ENCODE results near the gene SYNGR2.

SYNGR2 gene

DNA sequence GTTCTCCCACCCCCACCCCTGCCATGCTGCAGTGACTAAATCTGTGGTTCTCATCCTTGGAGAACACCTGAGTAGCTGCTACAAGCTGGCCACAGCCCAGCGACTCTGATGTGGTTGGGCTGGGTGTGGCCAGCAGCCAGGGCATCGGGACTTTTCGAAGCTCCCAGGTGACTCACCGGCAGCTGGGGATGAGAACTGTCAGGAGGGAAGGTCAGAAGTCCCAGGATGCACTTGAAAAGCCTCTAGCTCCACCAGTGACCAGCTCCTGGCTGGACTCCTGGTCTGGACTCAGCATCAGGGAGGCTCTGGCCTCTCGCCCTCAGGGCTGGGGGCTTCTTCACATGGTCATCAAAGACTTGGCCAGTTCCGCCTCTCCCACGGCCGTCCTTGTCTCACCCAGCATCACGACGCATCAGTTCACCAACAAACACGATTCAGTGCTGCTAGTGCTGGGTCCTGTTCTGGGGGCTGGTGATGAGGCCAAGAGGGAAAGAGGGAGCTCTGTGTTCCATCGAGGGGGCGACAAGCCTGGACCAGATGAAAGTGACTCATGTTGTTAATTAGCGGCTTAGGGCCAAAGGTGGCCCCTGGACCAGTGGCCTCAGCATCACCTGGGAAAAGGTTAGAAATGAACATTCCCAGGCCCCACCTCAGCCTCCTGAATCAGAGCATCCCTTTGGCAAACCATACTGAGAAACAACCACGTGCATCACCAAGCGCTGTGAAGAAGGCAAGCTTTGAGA is 26.1 kb upstream of the SYNGR2 start:
- DNase-seq (ENCODE audit: low read depth, low spot score), result peak; percentile 72

DNA sequence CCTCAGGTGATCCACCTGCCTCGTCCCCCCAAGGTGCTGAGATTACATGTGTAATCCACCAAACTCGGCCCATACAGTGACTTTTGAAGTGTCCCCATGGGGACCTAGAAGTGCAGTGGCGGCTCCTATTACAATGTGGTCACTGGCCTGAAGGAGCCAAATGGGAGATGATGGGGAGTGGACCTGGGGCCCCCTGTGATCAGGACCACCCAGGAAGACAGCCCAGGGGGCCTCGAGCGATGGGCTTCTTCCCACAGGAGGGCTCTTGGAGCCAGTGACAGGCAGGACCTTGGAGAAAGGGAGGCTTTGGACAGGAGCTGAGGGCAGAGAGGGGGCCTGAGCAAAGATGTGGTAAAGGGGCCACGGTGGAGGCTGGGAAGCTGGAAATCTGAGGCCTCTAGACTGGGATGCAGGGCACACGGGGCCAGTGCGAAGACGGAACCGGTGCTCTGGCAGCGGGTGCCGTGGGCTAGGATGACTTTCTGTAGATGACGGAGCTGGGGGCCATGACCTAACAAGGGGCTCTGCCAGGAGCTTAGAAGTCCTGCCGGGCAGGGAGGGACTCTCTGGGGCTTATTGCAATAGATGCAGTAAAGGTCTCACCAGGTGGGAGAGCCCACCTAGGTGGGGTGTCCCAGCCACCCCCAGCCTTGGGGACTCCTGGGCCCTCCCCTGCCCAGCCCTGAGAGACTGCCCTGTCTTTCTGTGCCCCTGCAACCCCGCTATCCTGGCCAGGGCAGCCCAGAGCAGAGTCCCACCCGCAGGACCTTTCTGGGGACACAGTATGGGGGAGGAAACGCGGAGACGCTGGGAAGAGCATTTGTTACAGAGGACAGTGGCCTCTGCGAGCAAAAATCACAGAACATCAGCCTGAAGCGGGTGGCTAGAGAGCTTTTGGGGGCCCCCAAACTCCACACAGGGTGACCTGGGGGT is 24.9 kb upstream of the SYNGR2 start:
- no peak for DNase-seq (ENCODE audit: low read depth, low spot score)

DNA sequence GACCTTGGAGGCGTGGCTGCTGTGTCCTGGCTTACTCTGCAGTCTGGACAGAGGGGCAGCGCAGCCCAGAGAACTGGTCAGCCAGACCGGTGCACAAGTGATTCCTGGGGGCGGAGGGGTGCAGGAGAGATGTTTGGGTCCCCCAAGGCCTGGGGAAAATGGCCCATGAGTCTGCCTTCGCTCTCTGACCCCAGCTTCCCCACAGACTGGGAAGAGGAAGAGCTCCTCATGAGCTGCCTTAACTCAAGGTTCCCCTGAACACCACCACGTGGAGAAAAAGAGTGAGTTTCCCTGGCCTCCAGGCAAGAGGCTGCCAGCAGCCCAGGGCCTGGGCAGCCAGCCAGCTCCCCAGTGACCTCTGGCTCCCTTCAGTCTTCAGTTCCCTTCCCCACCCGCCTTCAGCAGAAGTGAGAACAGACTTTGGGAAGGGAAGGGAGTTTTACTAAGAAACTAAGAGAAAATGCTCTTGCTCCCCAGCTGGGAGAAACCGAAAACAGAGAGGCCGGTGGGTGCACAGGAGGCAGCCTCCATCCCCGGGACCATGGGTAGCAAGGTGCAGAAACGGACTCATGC is 24.1 kb upstream of the SYNGR2 start:
- no peak for DNase-seq (ENCODE audit: low read depth, low spot score)

DNA sequence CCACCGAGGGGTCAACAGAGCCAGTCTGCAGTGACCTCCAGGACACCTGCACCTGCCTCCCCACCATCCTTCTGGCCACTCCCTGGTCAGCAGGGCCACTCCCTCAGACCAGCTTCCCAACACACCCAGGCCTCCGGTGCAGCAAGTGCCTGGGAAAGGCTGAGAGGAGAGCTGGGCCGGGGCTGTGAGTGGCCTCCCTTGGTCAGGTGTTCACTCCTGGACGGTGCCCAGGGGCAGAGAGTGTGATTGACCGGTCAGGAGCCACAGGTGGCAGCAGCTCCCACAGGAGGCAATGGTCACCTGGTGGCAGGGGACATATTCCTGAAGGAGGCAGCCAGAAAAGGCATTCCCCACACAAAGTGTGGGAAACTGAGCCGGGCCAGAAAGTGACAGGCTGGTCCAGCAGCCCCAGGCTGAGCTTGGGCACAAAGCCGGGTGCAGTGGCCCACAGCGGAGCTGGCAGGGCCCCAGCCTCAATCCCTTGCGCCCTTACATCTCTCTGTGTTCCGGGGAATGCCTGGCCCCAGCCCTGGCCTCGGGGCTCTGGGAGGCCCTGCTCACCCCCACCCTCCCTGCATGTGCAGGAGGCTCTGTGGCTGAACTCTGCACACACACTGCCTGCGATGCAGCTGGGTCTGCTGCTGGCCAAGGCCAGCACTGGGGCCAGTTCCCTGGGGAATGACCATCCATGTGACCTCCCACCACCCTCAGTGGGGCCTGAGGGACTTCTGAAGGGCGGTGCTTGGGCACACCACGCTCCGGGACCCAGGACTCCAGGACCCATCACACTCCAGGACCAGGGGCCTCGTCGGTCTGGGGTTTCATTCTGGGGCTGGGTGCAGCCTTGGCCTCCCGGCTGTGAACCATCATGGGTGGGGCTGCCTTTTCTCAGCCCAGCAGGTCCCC is 23.4 kb upstream of the SYNGR2 start:
- no peak for DNase-seq (ENCODE audit: low read depth, low spot score)

DNA sequence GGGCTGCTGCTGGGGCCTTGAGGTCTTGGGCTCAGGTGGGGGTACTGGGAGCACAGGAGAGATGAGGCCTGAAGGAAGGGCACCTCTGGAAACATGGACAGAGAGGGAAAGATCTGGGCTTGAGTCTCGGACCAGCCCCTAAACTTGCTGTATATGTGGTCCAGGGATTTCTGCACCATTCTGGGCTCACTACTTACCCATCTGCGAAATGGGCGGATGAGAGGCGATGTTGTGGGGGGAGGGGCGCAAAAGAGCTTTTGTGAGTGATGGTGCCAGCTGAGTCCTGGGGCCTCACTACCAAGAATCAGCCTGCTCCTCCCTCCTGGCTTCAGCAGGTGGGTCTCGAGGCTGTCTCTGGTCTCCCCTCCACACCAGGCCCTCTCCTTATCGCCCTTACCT is 21.9 kb upstream of the SYNGR2 start:
- no peak for DNase-seq (ENCODE audit: low read depth, low spot score)

DNA sequence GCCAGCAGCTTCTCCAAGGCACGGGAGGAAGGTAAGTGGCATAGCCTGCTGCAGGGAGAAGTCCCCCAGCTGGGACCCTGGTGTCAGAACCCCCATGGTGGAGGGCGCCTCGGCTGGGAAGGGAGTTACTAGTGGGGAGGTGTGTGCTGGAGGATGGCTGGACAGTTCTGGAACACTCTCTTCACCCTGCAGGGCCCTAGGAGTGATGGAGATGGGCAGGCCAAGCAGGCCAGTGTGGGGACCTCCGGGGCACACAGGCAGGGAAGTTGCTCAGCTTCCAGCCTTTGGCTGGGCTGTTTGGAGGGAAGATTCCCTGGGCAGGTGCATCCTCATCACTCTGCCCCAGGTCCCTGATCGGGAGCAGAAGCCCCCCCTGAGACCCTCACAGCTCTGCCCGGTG is 21.5 kb upstream of the SYNGR2 start:
- DNase-seq (ENCODE audit: low read depth, low spot score), result no peak

DNA sequence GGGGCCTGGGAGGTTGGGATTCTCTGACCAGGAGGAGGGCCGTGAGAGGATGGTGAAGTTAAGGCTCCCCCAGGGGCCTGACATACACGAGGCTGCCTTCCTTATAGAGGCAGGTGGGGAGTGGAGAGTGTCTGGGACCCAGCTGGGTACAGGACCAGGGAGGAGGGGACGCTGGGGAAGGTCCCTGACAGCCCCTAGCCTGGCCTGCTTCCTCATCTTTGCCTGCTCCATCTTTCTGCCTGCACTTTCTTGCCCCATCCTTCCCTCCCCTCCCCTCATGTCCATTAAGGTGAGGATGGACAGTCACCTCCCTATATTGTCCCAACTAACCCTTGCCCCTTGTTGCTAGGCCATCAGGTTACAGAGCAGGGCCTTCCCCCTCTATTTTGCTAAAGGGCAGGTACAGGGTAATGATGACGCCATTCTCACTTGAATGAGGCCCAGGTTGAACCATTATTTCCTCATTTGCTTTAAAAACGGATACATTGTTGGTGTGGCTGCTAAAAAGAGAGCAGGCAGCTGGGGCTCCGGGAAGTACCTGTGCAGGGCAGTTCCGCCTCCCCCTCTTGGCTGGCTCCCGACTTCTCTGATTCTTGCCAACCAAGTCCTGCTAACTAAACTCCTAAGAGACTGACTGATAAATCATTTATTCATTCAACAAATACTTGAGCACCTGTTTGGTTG is 20.9 kb upstream of the SYNGR2 start:
- no peak for DNase-seq (ENCODE audit: low read depth, low spot score)

DNA sequence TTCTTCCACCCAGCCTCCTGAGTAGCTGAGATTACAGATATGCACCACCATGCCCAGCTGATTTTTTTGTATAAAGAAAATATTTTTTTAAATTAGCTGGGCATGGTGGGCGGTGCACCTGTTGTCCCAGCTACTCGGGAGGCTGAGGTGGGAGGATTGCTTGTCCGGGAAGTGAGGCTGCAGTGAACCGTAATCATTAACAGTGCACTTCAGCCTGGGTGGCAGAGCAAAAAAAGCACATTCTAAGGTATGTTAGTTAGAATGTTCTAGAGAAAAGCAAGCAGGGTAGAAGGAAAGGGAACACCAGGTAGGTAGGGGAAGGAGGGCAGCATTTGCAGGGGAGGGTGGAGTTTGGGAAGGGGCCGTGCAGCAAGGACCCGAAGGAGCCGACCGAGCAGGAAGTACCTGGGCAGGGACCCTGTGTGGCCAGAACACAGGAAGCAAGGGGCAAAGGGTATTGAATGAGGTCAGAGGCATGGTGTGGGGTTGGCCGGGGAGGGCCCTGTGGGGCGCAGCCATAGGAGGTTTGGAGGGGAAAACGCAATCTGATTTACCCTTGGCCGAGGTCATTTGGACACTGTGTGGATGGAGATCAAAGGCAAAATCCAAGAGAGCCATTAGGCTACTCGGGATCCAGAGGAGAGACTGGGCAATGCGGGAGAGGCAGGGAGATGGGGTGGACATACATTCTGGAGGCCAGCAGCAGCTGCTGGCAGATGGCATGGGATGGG is 19.9 kb upstream of the SYNGR2 start:
- DNase-seq (ENCODE audit: low read depth, low spot score), result no peak

DNA sequence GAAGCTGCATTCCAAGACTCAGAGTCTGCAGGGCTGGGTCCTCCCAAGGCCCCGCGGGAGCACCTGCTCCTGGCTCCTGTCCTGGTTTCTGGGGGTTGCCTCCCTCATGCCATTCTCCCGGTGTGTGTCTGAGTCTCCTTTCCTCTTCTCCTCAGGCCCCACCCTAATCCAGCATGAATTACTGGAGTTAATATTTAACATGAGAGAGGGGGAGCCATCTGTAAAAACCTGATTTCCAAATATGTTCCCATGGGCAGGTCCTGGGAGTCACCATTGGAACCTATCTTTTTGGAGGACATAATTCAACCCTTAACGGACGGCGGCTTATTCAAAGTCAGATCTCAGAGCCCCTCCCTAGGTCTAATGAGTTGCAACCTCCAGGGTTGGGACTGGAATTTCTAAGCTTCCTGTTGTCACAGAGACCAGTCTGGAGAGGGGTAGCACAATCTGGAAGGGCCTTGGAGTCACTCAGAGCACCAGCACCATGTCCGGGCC is 16.8 kb upstream of the SYNGR2 start:
- DNase-seq (ENCODE audit: low read depth, low spot score), result no peak

DNA sequence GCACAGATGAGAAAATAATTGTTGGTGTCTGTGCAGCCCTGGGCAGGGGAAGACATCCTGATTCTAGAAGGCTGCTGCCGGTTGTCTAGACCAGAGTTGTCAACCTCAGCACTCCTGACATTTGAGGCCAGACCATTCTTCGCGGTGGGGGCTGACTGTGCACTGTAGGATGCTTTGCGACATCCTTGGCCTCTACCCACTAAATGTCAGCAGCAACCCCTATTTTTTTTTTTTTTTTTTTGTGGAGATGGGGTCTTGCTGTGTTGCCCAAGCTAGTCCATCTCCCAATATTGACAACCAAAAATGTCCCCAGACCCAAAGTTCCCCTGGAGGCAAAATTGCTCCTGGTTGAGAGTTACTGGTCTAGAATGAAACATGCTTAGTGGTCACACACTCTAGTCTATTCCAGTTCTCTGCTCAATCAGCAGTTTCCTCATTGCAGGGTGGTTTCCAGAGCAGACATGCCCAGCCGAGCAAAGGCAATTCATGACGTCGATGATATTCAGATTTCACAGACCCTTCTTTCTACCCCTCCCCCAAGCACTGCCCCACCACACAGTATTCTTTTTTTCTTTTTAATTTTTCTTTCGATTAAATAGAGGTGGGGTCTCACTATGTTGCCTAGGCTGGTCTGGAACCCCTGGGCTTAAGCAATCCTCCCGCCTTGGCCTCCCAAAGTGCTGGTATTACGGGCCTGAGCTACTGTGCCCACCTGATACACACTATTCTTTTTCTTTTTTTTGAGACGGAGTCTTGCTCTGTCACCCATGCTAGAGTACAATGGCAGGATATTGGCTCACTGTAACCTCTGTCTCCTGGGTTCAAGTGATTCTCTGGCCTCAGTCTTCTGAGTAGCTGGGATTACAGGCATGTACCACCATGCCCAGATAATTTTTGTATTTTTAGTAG is 13.2 kb upstream of the SYNGR2 start:
- DNase-seq (ENCODE audit: low read depth, low spot score), result no peak

DNA sequence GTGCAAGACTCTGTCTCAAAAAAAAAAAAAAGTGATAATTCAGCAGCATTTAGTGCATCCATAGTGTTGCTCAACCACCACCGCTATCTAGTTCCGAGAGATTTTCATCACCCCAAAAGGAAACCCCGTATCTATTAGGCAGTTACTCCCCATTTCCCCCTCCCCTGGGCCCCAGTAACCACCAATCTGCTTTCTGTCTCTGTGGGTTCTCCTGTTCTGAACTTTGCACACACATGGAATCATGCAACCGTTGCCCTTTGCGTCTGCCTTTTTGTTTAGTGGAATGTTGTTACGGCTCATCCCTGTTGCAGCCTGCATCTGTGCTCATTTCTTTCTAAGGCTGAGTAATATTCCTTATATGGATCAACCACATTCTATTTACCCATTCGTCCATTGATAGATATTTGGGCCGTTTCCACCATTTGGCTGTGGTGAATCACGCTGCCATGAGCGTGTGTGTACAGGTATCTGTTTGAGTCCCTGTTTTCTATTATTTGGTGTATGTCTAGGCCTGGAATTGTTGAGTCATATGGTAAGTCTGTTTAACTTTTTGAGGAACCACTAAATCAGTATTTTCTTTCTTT is 8.7 kb upstream of the SYNGR2 start:
- DNase-seq (ENCODE audit: low read depth, low spot score), result no peak

DNA sequence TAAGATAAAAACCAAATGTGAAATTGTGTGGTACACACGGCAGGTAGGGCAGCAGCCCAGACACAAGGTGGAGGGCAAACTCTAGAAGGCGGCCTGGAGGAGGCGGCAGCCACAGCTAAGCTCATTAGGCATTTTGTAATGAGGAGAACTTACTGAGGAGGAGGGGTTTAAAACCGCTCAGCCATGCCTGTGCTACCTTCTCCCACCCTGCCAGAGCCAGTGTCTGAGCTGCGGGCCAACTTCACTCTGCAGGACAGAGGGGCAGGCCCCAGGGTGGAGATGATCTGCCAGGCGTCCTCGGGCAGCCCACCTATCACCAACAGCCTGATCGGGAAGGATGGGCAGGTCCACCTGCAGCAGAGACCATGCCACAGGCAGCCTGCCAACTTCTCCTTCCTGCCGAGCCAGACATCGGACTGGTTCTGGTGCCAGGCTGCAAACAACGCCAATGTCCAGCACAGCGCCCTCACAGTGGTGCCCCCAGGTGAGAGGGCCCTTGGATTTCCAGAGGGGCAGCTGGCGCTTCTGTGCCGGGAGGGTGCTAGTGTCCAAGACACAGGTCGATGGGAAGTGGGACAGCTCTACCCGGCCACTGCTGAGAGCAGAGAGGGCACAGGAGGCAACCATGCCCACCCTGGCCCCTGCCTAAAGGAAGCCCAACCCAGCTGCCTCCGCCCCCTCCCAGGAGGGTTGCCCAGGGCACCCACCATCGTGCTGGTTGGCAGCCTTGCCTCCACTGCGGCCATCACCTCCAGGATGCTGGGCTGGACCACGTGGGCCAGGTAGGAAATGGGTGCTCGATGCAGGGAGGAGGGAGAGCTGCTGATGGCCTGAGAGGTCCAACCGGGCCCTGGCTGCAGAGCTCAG is 4.3 kb upstream of the SYNGR2 start:
- no peak for DNase-seq (ENCODE audit: low read depth, low spot score)

DNA sequence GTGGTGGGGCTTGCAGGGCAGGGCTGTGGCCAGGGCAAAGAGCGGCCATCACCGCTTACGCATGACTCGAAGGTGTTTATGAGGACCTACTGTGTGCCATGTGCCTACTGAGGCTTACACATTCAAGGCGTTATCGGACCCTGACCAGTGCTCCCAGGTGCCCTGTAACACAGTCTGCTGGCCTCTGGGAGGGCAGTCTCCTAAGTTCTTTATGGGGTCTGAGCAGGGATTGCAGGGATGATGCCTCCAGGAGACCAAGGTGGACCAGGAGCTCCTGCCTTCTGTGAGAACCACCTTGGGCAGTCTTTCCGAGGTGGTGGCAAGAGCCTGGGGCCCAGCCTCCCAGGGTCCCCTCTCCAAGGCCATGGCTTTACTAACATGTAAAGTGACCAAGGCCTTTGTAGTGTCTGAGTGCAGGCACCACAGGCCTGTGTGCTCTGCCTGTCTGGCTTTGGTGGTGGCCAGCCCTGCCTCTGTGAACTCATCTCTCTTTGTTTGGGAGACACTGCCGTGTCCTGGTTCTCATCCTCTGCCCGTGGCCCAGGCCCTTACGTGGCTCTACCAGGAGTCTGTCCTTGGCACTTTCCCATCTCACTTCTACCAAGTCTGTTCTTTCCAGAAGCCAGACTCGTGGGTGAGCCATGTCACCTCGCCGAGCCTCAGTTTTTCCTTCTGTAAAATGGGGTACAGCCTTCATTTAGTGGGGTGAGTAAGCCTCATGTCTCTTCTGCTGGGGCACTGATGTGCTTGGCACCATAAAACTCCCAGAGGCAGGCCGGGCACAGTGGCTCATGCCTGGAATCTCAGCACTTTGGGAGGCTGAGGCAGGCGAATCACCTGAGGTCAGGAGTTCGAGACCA is 3.4 kb upstream of the SYNGR2 start:
- no peak for DNase-seq (ENCODE audit: low read depth, low spot score)

DNA sequence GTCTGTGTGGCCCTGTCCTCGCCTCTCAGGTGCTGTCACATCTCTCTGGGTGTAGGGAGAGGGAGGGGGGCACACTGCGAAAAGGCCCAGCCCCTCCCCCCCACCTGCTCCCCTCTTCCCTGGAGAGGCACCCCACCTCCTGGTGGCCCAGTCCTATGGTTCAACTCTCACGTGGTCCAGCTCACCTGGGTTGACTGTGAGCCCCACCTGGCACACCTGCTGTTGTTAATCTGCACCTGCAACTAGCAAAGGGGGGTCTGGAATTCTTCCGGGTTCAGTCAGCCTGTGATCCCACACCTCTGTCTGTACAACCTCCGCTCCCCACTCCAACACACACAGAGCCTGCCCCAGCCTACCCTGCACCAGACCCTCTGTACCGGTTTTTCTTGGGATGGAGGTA is 2.0 kb upstream of the SYNGR2 start:
- DNase-seq (ENCODE audit: low read depth, low spot score), result no peak

DNA sequence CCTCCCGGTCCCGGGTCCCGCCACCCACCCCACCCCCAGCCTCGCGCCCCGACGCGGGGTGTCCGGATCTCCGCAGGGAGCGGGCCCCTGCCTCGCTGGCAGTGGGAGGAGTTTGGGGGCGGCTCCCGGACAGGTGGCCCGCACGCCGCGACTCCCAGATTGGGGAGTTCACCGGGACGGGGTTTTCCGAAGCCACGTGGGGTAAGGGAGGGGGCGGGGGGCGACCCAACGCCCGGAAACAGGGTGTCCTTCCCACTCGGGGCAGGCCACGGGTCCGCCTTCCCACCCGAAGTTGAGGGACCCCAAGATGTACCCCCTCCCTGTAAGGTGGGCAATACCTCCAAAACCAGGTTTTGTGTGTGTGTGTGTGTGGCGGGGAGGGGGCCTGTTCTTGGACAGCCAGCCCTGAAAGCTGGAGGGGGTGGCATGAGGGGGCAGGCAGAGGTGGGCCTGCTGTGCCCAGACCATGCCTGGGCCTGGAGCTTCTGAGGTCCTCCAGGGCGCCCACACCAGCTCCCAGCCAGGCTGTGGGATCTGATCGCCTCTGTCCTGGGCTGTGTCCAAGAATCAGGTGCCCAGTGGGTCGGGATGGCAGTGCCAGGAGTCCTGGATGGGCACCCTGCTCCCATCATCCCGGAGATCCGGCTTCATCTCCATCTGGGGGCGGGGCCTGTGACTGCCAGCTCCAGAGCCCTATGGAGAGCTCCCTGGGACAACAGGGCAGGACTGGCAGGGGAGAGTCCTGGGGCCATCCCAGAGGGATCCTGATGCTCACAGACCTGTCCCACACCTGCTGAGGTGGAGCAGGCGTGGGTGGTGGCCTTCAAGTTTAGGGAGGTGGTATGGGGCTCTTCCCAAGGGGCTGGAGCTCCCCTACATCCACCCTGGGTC is 767 bp downstream of the SYNGR2 start:
- DNase-seq (ENCODE audit: low read depth, low spot score), result peak; percentile 52

All from ELF-1 (cell line).